HG03457 (cell line): ENCODE data around the gene POU2F3.

Experiments
- ATAC-seq: cut with Tn5 transposase; IDR thresholded peaks from one replicate; pipeline ENCODE4 v1.9.1; 2021; ENCODE audit warnings: moderate number of reproducible peaks; ENCODE audit not compliant: unreplicated experiment

POU2F3 gene

GRCh38 chr11:120210626-120211521 is 29.1 kb upstream of the POU2F3 start, which contains the start of gene OAF:
OAF (plus strand) TSS chr11:120211032; CDS start chr11:120211280, 248 bp downstream.
- ATAC-seq = peak; percentile 59

- ATAC-seq = peak; percentile 26
Observed at GRCh38 chr11:120211522-120212258, 28.2 kb upstream of the POU2F3 start.

DNA sequence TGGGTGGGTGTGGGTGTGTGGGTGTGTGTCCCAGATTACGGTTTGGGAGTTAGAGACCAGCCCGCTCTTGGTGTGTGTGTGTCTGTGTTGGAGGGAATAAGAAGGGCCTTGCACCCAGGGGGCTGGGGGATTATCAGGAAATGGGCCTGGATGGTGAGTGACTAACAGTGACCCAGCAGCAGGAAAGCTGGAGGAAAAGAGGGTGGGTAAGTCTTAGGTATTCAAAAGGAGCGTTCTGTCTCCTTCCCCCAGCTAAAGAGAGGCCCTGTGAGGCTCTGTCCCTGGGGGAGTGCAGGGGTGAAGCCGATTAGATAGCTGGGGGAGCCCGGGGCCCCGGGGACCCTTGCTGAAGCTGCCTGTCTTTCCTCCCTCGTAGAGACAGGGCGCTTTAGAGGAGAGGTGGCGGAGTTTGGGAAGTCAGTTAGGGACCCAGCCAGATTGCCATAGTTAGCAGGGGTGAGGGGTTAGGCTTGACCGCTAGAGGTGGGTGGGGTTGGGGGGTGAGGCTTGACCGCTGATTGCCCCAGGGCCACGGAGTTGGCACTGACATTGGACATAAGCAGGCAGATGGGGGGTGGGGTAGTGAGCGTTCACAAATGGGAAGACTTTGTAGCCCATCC is 27.6 kb upstream of the POU2F3 start:
- no peak for ATAC-seq

DNA sequence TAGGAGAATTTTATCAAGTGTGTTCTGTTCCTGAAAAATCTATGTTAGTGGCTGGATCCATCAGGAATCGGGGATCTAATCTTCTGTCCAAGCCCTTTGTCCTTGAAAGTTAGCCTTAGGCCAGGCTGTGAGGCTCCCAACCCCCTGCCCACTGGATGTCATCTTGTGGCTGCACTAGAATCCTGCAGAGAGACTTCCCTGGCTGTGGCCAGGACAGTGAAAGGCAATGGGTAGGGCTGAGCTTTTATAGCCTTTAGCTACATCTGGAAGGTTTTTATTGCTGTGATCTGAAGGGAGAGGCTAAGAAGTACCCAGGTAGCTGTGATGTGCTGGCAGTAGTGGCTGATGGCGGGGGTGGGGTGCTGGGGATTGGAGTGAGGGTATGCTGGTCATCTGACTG is 27.0 kb upstream of the POU2F3 start:
- ATAC-seq = no peak

DNA sequence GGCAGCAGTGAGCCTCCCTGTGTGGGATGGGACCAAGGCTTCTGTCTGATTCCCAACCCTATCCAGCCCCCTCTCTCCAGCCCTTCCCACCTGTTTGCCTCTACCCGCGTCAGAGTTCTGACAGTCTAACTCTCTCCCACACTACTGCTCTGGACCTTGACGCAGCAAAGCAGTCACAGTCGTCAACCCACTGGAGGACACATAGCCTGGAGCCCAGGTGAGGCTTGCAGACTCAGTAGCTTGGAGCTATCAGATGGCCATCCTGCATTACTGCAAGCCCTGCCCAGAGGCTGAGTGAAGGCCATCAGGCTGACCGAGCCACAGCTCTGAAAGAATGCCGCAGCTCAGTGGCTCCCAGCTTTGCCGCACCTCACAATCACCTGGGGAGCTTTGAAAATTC is 25.4 kb upstream of the POU2F3 start:
- ATAC-seq = no peak

DNA sequence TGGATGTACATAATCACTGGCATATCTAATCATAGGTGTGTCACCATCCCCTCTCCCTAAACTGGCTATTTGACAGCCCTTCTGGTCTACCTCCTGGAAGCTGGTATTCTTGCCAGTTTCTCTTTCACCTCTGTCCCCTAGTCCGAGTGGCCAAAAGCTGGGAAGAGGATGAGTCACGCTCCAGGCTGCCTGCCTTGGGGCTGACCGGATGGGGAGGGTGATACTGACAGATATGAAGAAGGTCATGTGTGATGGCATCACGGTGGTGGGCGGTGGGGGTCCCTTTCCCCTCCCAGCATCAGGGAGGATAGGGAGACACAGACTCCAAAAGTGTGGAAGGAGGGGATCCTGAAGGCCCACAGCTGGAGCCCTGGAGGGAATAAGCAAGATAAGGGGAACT is 24.3 kb upstream of the POU2F3 start:
- ATAC-seq = no peak

DNA sequence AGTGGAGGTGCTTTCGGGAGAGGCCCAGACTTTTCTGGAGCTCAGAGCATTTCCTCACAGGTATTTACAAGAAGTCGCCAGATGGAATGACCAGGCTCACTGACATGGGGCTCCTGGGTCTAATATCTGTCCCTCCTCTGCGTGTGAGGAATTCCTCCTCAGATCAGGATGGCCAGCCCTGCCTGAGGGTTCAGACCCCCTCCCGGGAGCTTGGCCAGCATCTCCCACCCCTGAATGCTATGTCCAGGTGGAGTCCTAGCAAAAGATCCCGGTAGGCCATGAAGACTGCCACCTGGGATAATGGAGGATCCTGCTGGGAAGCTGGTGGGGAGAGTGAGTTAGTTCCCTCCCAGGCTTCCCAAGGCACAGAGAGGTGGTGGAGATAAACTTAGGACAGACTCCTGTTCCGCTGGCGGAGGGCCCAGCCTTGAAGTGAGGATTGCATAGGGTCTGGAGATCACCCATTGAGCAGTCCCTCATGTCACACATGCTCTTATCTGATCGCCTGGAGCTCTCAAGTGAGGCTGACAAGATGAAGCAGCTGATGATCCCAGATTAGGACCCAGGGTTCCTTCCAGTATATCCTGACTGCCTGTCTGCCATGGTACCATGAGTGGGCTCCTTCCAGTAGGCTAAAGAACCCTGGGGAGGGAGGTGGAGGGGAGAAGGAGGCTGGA is 23.4 kb upstream of the POU2F3 start:
- ATAC-seq = no peak

GRCh38 chr11:120217526-120217925 is 22.4 kb upstream of the POU2F3 start:
- no peak for ATAC-seq

- ATAC-seq = no peak
Observed at GRCh38 chr11:120217941-120218694, 21.8 kb upstream of the POU2F3 start.

DNA sequence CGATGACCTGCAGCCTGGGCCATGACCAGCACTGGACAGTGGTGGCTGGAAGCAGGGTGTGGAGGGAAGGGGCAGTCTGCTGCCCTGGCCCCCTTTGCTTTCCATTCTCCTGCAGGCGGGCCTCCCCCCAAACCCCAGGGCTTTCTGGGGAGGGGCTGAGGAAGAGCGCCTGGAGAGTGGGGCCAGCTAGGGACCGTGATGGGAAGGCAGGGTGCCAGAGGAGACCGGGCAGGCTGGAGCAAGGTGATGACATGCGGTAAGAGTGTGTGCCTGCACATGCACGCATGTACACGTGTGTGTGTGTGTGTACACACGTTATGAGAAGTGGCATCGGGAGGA is 21.3 kb upstream of the POU2F3 start:
- ATAC-seq = no peak

DNA sequence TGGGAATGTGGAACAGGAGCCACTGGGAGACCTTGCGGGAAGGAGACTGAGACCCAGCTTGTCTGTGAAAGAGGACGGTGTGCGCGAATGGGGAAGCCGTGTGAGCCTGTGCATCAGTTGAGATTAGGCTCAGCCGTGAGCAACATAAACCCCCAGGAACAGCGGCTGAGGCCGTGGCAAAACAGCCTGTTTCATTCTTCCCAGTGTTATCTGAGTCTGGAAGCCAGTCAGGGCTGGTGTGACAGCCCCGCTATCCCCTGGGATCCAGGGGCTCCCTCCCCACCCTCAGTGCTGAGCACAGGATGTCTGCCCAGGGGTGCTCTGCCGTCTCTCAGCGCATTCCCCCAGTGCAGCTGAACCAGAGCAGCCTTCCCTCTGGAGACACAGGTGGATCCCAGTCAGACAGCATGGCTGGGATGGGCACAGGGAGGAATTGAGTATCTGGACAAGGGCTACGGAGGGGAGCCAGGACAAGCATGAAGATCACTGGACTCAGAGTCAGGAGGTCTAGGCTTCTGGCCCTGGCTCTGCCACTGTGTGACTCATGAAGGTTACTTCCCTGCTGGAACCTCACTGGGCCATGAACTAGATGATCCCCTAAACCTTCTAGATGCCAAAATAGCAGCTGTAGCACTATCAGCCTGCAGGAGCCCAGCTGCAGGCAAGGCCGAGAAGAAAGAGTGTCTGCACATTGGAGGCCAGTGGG is 20.6 kb upstream of the POU2F3 start:
- no peak for ATAC-seq

DNA sequence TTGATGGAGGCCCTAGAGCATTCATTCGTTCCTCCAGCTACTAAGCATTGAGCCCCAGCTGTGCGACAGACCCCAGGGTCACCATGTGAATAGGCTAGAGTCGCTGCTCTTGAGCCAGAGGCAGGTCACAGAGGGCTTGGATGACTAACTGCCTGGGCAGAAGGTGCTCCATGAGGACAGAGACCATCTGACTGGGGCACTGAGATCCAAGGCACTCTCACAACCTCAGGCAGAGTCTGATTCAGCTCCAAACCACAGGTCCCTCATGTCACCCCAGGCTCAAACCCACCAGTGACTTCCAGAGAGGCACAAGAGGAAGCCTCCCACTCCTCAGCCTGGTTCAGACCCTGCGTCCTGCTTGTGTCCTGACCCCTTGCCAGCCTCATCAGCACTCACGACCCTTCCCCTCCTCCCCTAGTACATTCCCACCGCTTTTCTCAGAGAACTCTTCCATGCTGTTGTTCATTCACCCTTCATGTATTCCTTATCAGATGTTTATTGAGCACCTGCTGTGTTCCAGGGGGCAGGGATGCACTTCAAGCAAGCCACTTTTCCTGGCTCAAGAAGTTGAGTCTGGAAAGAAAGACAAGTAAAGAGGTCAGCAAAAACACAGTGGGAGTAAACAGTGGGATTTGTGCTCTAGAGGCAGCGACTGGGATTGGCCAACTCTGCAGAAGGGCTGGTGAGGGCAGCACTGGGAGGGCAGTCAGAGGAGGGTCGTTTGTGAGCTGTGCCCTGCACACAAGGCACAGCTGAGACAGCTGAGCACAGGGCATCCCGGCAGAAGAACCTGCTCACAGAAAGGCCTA is 19.8 kb upstream of the POU2F3 start:
- ATAC-seq = no peak

DNA sequence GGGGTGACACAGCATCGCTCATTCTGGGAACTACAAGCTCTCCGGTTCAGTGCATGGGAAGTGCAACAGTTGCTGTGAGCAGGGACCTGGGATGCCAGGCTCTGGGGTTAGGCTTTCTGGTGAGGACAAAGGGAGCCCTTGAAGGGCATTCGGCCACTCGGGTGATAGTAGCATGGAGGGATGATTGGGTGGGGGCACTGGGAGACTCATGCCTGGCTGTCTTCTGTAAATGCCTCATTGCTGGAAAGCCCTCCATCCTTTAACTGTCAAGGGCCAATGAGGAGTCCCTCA is 19.2 kb upstream of the POU2F3 start:
- no peak for ATAC-seq

DNA sequence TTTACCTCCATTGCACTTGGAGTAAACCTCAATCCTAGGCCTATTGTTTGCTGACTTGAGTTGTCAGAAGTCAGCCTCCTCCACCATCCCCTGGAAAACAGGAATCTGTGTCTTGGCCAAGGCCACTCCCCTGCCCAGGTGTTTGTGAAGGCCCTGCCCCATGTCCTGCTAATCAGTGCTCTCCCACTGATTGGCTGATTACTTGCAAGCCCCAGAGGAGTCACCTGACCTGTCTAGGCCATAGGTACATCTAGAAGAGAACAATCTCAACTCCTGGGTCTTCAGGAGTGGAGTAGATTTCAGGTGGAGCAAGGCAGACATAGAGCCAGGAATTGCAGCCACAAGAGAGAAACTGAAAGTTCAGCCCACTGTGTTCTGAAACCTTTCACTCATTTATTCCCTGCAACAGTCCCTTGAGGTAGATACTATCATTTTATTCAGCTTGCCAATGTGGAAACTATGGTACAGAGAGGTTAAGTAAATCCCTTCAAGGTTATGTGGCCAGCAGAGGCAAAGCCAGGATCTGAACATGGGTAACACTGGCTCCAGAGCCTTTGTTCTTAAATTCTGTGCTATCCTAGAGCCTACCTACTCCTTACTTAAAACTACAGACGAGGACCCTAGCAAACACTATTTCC is 18.7 kb upstream of the POU2F3 start:
- no peak for ATAC-seq

GRCh38 chr11:120222916-120223315 is 17.0 kb upstream of the POU2F3 start:
- ATAC-seq = no peak

GRCh38 chr11:120223793-120224192 is 16.1 kb upstream of the POU2F3 start:
- no peak for ATAC-seq

GRCh38 chr11:120224361-120224760 is 15.6 kb upstream of the POU2F3 start:
- no peak for ATAC-seq

- ATAC-seq = no peak
Observed at GRCh38 chr11:120224972-120225909, 14.7 kb upstream of the POU2F3 start.
